Esophagus muscularis mucosa (tissue), 4 donors: Measurements from ENCODE around the gene SYTL2. TPM values are rescaled to one million over a fixed set of nuclear protein-coding genes. Genes with fewer than 3 reads are reported as not detected.
"Not testable (repeated sequence)": the region's sequence is repeated elsewhere in the genome, so short reads cannot be mapped to it uniquely, and the experiment has no call there.

ENCODE experiments used
- DNase-seq: peaks from one replicate; pipeline ENCODE4 v3.0.0-alpha.2; 2017; ENCODE audit errors: extremely low spot score
- H3K27ac ChIP-seq, 4 donors: fragments of 200-600 bp; sonication (generic); replicated peaks in 1 of 4; 1 replicate in 3 of 4; 2 replicates in 1 of 4; pipeline ENCODE4 v1.5.1; 2016 to 2019; ENCODE audit warnings: mild to moderate bottlenecking in 1 of 4
- H3K27me3 ChIP-seq, 4 donors: fragments of 200-600 bp; sonication (generic); one replicate each; pipeline versions ENCODE4 v1.5.1 to v1.6.0; 2016 to 2019
- H3K36me3 ChIP-seq, 4 donors: fragments of 200-600 bp; sonication (generic); one replicate each; pipeline ENCODE4 v1.5.1; 2016 to 2019
- H3K4me1 ChIP-seq, 4 donors: fragments of 200-600 bp; sonication (generic); one replicate each; pipeline ENCODE4 v1.5.1; 2016 to 2019
- H3K4me3 ChIP-seq, 4 donors: fragments of 200-600 bp; sonication (generic); 1 replicate in 2 of 4; 2 replicates in 2 of 4; pipeline ENCODE4 v1.5.1; 2016 to 2019; ENCODE audit warnings: mild to moderate bottlenecking in 4 of 4, moderate library complexity in 1 of 4
- H3K9me3 ChIP-seq, 4 donors: fragments of 200-600 bp; sonication (generic); 1 replicate in 3 of 4; 2 replicates in 1 of 4; pipeline ENCODE4 v1.5.1; 2016 to 2019
- EP300 ChIP-seq: sonication (generic); formaldehyde crosslinking; IDR thresholded peaks from one replicate; pipeline ENCODE4 v1.6.1; 2017; ENCODE audit warnings: antibody characterized with exemption
- POLR2A ChIP-seq: fragments of 450-650 bp; IDR thresholded peaks from one replicate; pipeline ENCODE4 v1.6.1; 2017; ENCODE audit warnings: antibody characterized with exemption, moderate library complexity, mild to moderate bottlenecking, low read depth
- POLR2AphosphoS5 ChIP-seq, 2 donors: sonication (generic); formaldehyde crosslinking; IDR thresholded peaks; one replicate each; pipeline ENCODE4 v1.6.1; 2017; ENCODE audit warnings: antibody characterized with exemption in 2 of 2
- WGBS: methylation state at CpG from one replicate; pipeline ENCODE4 v1.1.5; 2018; 5-methylcytosine and 5-hydroxymethylcytosine counted together
- intact Hi-C: fragments of 100-400 bp; cut with DNase I; formaldehyde crosslinking; loops from one replicate; pipeline ENCODE4 v1.15.1; 2023
- total RNA-seq, 4 donors: library from RNA; depleted of rRNA; stranded (reverse); fragments of >200 nt; gene quantifications; one replicate each; pipeline versions ENCODE4 v1.1.0 to v1.2.1, GENCODE V29; 2016
- TF ChIP-seq, protein P1 (sequence below), 3 experiments: fragments of 200-600 bp in 2 of 3; fragments of 450-650 bp in 1 of 3; sonication (generic) in 2 of 3; IDR thresholded peaks; one replicate each; pipeline ENCODE4 v1.5.1; 2017 to 2019; ENCODE audit warnings: antibody characterized with exemption in 3 of 3, mild to moderate bottlenecking in 2 of 3, moderate library complexity in 1 of 3

The SYTL2 gene
- total RNA-seq, 4 donors from 2014 or later: 7.1 to 10.4 (median 8.8) TPM

- Histone ChIP-seq H3K27me3 (no peaks in the 10 kb centered on the region), H3K36me3 (no peaks in the 10 kb centered on the region), H3K9me3 (peaks cover 0 to 12% (median 6%) of the 10 kb centered on the region in 4 donors), H3K27ac (no peak overlapping the region), H3K4me3 (no peak overlapping the region), H3K4me1 (no peaks in the 10 kb centered on the region)
- DNase-seq: no peak
- 83% methylated on average over 6 of the region's 6 CpGs for WGBS
- intact Hi-C loops: no loop called here
- no peak for TF ChIP-seq POLR2AphosphoS5 (IDR thresholded peaks at IDR 0.05)
- TF ChIP-seq POLR2A: no peak
- TF ChIP-seq, protein P1, sequence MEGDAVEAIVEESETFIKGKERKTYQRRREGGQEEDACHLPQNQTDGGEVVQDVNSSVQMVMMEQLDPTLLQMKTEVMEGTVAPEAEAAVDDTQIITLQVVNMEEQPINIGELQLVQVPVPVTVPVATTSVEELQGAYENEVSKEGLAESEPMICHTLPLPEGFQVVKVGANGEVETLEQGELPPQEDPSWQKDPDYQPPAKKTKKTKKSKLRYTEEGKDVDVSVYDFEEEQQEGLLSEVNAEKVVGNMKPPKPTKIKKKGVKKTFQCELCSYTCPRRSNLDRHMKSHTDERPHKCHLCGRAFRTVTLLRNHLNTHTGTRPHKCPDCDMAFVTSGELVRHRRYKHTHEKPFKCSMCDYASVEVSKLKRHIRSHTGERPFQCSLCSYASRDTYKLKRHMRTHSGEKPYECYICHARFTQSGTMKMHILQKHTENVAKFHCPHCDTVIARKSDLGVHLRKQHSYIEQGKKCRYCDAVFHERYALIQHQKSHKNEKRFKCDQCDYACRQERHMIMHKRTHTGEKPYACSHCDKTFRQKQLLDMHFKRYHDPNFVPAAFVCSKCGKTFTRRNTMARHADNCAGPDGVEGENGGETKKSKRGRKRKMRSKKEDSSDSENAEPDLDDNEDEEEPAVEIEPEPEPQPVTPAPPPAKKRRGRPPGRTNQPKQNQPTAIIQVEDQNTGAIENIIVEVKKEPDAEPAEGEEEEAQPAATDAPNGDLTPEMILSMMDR (IDR thresholded peaks at IDR 0.05): no peak
- TF ChIP-seq EP300: no peak
Observed at GRCh38 chr11:85784480-85785265, 26.3 kb downstream of the SYTL2 start.

DNA sequence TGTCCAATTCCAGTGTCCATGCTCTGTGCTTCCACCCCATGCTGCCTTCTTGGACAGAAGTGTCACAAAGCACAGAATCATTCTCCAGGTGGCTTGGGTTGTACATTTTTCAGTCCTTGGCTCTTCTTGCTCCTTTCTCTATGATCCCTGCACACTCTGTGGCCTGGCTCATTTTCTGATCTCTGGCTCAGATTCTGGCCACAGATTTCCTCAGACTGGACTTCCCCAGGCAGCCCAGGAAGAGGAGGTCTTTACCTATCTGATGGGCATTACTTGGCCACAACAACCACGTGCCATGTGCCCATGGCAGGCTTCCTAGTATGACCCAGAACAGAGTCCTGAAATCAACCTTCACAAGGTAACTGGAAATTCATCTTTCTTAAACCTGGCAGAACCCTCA is 27.2 kb downstream of the SYTL2 start:
- Histone ChIP-seq H3K27me3 (no peaks in the 10 kb centered on the region), H3K27ac (no peak overlapping the region), H3K36me3 (no peaks in the 10 kb centered on the region), H3K4me1 (no peaks in the 10 kb centered on the region), H3K9me3 (peaks cover 0 to 12% (median 6%) of the 10 kb centered on the region in 4 donors), H3K4me3 (no peak overlapping the region)
- intact Hi-C loops: no loop called here
- TF ChIP-seq, protein P1 (IDR thresholded peaks at IDR 0.05): no peak
- no peak for TF ChIP-seq POLR2AphosphoS5 (IDR thresholded peaks at IDR 0.05)
- no peak for TF ChIP-seq POLR2A
- no peak for TF ChIP-seq EP300
- 56% methylated on average over 1 of the region's 1 CpG for whole genome bisulfite sequencing
- no peak for DNase-seq

DNA sequence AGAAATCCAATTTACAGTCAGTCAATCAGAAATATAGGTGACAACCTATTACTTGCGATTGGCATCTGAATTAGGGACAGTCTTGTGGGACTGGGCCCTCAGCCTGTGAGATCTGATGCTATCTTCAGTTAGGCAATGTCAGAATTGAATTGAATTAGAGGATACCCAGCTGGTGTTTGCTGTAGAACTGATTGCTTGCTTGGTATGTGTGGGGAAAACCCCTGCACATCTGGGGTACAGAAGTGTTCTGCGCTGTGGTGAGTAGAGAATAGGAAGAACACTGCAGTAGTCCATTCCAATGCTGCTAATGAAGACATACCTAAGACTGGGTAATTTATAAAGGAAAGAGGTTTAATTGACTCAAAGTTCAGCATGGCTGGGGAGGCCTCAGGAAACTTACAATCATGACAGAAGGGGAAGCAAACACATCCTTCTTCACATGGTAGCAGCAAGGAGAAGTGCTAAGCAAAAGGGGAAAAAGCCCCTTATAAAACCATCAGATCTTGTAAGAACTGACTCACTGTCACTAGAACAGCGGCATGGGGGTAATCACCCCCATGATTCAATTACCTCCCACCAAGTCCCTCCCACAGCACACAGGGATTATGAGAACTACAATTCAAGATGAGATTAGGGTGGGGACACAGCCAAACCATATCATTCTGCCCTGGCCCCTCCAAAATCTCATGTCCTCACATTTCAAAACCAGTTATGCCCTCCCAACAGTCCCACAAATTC is 30.0 kb downstream of the SYTL2 start:
- DNase-seq, H3K4me3 ChIP-seq, H3K27me3 ChIP-seq, H3K4me1 ChIP-seq, intact Hi-C loops, H3K36me3 ChIP-seq, H3K27ac ChIP-seq: not testable (repeated sequence)
- peaks cover 0 to 12% (median 6%) of the 10 kb centered on the region in 4 donors for H3K9me3 ChIP-seq
- WGBS: 89% methylated on average over 3 of the region's 3 CpGs

DNA sequence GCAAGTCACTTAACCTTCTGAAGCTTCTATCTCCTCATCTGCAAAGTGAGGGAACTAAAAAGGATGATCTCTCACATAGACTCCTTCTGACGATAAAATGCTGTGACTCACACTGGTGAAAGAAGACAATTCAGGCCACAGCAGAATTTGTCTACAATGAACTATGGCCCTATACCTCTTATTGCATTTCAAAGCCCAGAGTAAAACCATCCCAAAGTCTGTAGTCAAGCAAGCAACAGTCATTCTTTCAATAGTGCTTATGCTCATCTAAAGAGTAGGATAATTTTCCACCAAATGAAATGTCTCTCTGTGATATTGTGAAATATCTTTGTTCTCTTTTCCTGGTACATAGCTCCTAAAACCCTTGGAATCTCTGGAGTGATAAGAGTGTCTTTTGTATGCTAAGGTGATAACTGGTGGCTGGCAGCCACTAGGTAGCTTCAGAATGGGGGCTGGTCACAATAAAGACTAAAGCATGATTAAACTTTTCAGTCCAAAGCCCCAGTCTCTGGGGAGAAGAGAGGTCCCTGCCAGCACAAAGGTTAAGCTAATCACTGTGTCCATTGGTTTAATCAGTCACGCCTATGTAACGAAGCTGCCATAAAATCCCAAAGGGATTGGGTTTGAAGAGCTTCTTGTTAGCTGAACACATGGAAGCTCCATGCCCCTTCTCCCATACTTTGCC is 30.8 kb downstream of the SYTL2 start:
- Histone ChIP-seq H3K36me3 (no peaks in the 10 kb centered on the region), H3K4me3 (no peak overlapping the region), H3K9me3 (peaks cover 0 to 12% (median 6%) of the 10 kb centered on the region in 4 donors), H3K4me1 (no peaks in the 10 kb centered on the region), H3K27me3 (no peaks in the 10 kb centered on the region), H3K27ac (no peak overlapping the region)
- no peak for DNase-seq
- TF ChIP-seq EP300 (no peak), POLR2AphosphoS5 (IDR thresholded peaks at IDR 0.05) (no peak), POLR2A (no peak)
- TF ChIP-seq, protein P1 (IDR thresholded peaks at IDR 0.05): no peak
- intact Hi-C loops: no loop called here
- 83% methylated on average over 3 of the region's 3 CpGs for WGBS

GRCh38 chr11:85777603-85777972 is 33.4 kb downstream of the SYTL2 start:
- intact Hi-C loops, H3K27me3 ChIP-seq, H3K4me3 ChIP-seq, DNase-seq, H3K36me3 ChIP-seq, H3K27ac ChIP-seq, H3K9me3 ChIP-seq, H3K4me1 ChIP-seq: not testable (repeated sequence)
- 100% methylated on average over 3 of the region's 3 CpGs for WGBS
